T-helper 1 cell treated with Interleukin-12 subunit alpha and Interleukin-12 subunit beta and Interleukin-4 antibody, amounts not matched to agents 30 μg/mL and 1 μg/mL, for 36 hours (primary cell): Measurements from ENCODE around the gene PARP16.

Experiments
- H3K27ac Mint-ChIP-seq: one replicate; pipeline ENCODE4 v1.8.0; 2021; ENCODE audit warnings: mild to moderate bottlenecking, mixed read lengths
- H3K27me3 Mint-ChIP-seq: one replicate; pipeline ENCODE4 v1.8.0; 2021; ENCODE audit warnings: low read depth, mixed read lengths
- H3K36me3 Mint-ChIP-seq: one replicate; pipeline ENCODE4 v1.8.0; 2021; ENCODE audit warnings: low read depth, mixed read lengths
- H3K4me1 Mint-ChIP-seq: one replicate; pipeline ENCODE4 v1.8.0; 2021; ENCODE audit warnings: low read depth, mixed read lengths
- H3K4me3 Mint-ChIP-seq: one replicate; pipeline ENCODE4 v1.8.0; 2021; ENCODE audit warnings: mild to moderate bottlenecking, moderate library complexity, mixed read lengths
- H3K9me3 Mint-ChIP-seq: one replicate; pipeline ENCODE4 v1.8.0; 2021; ENCODE audit warnings: mixed read lengths

Gene PARP16

DNA sequence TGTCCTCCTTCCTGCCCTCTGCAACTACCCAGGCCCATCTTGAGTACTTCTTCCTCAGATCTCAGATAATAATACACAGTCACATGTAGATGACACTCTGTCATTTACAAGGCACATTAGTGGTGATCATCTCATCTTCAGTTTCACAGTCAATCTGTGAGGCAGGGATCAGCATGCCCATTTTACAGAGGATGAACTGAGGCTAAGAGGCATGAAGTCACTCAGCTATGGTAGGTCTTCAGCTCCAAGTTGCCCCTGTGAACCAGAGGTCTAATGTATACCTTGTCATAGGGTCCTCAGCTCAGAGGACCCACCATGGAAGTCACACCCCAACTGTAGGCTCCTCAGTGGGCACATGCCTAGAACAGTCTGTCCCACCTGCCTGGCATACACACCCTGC is 71.2 kb downstream of the PARP16 start:
- H3K27me3 Mint-ChIP-seq = no peaks in the 10 kb centered on the region
- no peak overlapping the region for H3K27ac Mint-ChIP-seq
- no peaks in the 10 kb centered on the region for H3K4me1 Mint-ChIP-seq
- H3K4me3 Mint-ChIP-seq = no peak overlapping the region
- H3K9me3 Mint-ChIP-seq = no peaks in the 10 kb centered on the region
- H3K36me3 Mint-ChIP-seq = no peaks in the 10 kb centered on the region

DNA sequence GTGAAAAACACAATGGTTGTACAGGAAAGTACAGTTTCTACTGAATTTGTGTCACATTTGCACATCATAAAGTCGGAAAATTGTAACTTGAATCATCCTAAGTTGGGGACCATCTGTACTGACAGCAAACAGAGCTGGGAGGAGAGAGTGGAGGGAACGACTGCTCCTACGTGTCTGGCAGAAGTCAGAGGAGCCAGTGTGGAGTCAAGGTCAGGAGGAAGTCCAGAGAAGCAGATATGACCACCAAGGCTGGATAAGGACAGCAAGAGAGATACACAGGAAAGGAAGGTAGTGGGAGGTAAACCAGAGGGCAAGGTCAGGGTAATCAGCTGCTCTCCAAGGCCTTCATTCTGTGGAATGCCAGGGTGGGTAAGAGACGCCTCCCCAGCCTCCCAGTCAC is 72.7 kb downstream of the PARP16 start:
- H3K27me3 Mint-ChIP-seq = no peaks in the 10 kb centered on the region
- H3K27ac Mint-ChIP-seq = no peak overlapping the region
- H3K4me1 Mint-ChIP-seq = no peaks in the 10 kb centered on the region
- H3K9me3 Mint-ChIP-seq = no peaks in the 10 kb centered on the region
- no peaks in the 10 kb centered on the region for H3K36me3 Mint-ChIP-seq
- H3K4me3 Mint-ChIP-seq = no peak overlapping the region

DNA sequence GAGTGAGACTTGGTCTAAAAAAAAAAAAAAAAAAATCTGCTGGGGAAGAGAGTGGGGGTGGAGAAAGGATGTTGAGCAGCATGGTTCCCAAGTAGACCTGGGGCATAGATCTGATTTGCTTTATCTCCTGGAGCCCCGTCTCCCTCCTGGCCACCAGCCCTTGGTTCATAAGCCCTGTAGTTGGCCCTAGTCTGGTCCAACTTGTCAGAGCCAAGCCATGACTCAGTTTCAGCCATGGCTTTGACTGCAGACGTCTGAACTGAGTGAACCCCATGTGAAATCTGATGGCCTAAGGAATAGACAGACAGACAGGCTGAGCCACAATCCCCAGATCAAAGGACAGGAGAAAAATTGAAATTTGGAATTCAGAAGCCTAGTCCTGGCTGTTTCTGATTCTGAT is 73.4 kb downstream of the PARP16 start:
- no peak overlapping the region for H3K4me3 Mint-ChIP-seq
- H3K9me3 Mint-ChIP-seq = no peaks in the 10 kb centered on the region
- H3K27ac Mint-ChIP-seq = no peak overlapping the region
- no peaks in the 10 kb centered on the region for H3K27me3 Mint-ChIP-seq
- no peaks in the 10 kb centered on the region for H3K4me1 Mint-ChIP-seq
- no peaks in the 10 kb centered on the region for H3K36me3 Mint-ChIP-seq

DNA sequence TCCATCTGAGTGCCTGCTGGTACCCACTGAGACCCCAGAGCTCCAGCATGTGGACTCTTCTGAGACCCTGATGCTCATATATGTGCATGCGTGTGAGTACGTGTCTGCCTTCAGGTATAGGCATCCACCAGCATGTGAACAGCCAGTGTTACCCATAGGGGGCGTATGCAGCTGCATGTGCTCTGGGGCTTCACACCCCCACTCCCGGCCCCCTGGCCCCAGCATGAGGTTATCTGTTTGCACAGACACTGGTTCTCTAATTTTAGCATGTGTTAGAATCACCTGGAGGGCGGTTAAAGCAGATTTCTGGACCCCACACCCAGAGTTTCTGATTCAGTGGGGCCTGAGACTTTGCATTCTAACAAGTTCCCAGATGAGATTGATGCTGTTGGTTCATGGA is 74.6 kb downstream of the PARP16 start:
- H3K9me3 Mint-ChIP-seq = no peaks in the 10 kb centered on the region
- no peaks in the 10 kb centered on the region for H3K4me1 Mint-ChIP-seq
- no peaks in the 10 kb centered on the region for H3K36me3 Mint-ChIP-seq
- H3K4me3 Mint-ChIP-seq = no peak overlapping the region
- no peaks in the 10 kb centered on the region for H3K27me3 Mint-ChIP-seq
- H3K27ac Mint-ChIP-seq = no peak overlapping the region

DNA sequence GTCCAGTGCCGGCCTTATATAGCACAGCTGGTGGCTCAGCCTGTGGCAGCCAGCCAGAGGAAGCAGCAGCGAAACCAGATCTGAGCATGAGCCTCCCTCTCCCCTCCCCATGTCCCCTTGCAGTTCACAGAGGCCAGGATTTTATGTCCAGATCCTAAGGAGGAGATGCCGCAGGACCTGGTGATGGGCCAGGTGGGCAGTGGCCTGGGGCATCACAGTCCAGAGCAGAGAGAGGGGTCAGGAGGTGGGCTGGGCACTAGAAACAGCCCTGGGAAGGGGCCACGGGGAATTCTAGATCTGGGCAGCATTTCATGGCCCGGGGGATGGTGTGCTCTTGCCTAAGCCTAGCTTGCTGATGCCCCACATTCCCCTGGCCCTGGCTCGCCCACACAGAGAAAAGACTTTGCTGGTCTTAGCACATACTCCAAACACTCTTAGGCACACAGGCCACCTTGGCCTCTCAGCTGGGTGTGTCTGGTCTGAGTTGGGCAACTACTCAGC is 75.2 kb downstream of the PARP16 start:
- no peaks in the 10 kb centered on the region for H3K9me3 Mint-ChIP-seq
- H3K27me3 Mint-ChIP-seq = no peaks in the 10 kb centered on the region
- no peaks in the 10 kb centered on the region for H3K4me1 Mint-ChIP-seq
- no peaks in the 10 kb centered on the region for H3K36me3 Mint-ChIP-seq
- H3K4me3 Mint-ChIP-seq = no peak overlapping the region
- no peak overlapping the region for H3K27ac Mint-ChIP-seq

DNA sequence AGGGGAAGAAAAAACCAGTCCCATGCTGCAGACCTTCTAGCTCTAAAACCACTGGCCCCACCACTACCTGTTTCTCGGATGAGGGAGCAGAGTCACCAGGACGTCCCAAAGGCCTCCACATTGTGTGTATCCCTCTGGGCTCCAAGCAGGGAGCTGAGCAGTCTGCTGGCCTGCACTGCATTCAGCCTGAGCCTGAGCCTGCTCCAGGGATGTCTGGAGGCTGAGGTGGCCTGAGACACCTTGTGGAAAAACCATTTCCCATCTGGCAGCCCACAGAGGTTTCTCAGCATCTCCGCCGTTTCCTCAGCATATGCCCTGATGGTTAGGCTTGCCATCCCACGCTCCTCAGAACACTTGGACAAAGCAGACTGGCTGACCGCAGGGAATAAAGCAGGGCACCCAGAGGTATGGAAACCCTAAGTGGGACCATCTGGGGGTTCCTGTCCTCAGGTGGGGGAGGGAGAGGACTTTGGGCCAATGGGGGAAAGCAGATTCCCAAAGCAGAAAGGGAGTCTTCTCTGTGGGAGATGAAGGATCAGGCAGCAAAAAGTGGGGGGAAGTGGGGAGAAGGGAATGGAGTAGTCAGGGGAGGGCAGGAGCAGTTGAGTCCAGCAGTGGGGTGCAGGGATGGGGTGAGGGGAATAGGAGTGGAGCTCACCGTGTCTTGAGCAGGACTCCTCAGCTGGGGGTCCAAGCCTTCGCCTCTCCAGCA is 75.8 kb downstream of the PARP16 start, which contains the start of gene CILP:
TSS of gene CILP (minus strand) at position 704 of the 712 bp plus-strand sequence. CDS start 1,718 bp downstream, outside the sequence.
- H3K27ac Mint-ChIP-seq = no peak within 1 kb of the TSS
- H3K36me3 Mint-ChIP-seq = no peaks in the 10 kb centered on the region
- H3K4me3 Mint-ChIP-seq = no peak within 1 kb of the TSS

DNA sequence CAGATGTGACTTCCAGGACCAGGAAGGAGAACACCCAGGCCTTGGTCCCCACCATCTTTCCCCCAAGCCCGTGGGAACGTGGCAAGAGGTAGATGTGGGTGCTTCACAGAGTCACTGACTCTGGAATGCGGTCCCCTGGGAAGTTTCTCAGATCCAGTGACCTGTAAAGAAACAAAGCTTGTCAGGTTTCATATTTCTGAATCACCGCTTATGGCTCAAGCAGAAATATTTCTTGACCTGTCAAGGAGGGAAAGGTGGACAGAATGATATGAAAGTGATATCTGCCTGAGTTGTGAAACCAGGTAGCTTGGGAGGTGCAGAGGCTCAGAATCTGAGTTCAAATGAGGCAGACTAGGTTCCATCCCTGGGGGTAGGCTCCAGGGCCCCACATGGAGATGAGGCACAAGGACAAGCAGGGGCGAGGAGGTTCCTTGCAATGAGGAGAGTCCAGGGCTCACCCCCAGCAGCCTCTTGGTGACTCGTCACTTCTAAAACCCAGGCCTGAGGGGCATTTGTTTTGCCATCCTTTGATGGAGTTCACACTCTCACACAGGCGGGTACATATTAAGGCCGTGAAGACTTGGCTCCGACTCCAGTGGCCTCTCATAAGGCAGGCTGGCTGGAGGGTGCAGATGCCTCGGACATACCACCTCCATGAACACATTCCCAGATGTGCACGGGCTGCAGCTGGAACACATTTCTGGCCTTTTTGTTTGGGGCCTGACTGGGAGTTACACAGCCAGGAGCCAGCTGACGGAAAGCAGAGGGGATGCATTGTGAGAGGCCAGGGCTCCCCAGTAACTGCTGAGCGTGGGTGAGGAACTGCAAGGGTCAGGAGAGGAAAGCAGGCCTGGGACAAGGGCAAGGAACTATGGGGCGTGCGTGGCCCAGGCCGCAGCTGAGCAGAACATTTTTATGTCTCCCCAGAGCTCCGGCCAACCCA is 76.7 kb downstream of the PARP16 start:
- Mint-ChIP-seq H3K27me3 (no peaks in the 10 kb centered on the region), H3K27ac (no peak overlapping the region), H3K4me3 (no peak overlapping the region), H3K9me3 (no peaks in the 10 kb centered on the region), H3K4me1 (no peaks in the 10 kb centered on the region), H3K36me3 (no peaks in the 10 kb centered on the region)

More for the DNA sequence above, 75.8 kb downstream of the PARP16 start, which contains the start of gene CILP:
- Mint-ChIP-seq H3K4me1 (no peaks in the 10 kb centered on the region), H3K9me3 (no peaks in the 10 kb centered on the region), H3K27me3 (no peaks in the 10 kb centered on the region)

DNA sequence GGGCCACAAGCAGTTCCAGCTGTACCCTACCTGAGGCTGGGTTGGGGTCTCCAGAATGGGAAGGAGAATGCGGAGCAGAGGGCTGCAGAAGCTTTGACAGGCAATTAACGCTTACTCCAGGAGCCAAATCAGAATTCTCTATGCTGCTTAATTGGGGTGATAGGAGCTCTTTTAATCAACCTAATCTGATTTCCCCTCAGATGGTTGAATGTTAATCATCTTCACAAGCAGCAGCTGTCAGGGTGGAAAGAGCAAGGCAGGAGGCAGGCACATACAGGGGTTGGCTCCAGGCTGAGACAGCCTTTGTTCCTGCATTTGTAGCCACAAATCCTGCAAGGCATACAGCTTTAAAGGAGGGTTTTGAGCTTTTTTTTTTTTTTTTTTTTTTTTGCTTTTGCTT is 78.0 kb downstream of the PARP16 start:
- Mint-ChIP-seq H3K4me3 (no peak overlapping the region), H3K27ac (no peak overlapping the region), H3K9me3 (no peaks in the 10 kb centered on the region), H3K4me1 (no peaks in the 10 kb centered on the region), H3K36me3 (no peaks in the 10 kb centered on the region), H3K27me3 (no peaks in the 10 kb centered on the region)
